IPS-NIHi7 (cell line): ENCODE data around the gene RNASEH1.

Source experiments
- DNase-seq: peaks from one replicate; pipeline ENCODE4 v3.0.0; 2012; ENCODE audit warnings: mixed read lengths; ENCODE audit errors: extremely low spot score

Gene RNASEH1

DNA sequence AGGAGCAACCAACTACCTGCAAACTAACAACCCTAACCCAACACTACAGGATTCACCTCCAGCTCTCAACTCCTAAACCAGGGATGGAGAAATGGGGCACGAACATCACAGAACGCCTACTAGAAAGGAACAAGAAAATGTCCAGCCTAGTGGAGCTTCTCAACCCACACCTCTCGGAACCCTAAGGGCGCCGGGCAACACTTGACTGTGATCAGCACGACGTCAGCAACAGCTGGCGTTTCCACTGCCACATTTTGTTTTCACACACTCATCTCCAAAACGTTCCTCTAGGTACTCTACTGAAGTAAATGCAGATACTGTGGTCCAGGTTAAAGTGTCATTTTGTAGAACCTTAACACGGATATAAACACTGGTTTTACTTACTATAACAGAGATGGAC is 4.2 kb downstream of the RNASEH1 start:
- DNase-seq: no peak

DNA sequence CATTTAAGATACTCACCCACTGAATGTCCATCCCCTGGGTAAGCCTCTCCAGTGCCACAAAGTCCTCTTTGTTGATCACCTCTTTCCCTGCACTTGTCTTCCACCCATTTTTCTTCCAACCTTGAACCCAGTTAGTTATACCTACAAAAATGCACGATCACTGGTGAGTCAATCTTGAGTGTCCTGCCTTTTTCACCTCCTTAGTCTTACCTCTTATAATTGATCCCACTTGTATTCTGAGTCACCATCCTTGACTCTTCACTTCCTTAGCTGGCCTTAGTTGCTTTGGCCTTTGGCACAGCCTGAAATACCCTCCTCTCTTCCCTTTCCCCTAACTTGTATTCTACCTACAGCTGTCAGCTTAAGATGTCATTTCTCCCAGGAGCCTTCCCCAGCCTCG is 10.2 kb downstream of the RNASEH1 start:
- DNase-seq: no peak

DNA sequence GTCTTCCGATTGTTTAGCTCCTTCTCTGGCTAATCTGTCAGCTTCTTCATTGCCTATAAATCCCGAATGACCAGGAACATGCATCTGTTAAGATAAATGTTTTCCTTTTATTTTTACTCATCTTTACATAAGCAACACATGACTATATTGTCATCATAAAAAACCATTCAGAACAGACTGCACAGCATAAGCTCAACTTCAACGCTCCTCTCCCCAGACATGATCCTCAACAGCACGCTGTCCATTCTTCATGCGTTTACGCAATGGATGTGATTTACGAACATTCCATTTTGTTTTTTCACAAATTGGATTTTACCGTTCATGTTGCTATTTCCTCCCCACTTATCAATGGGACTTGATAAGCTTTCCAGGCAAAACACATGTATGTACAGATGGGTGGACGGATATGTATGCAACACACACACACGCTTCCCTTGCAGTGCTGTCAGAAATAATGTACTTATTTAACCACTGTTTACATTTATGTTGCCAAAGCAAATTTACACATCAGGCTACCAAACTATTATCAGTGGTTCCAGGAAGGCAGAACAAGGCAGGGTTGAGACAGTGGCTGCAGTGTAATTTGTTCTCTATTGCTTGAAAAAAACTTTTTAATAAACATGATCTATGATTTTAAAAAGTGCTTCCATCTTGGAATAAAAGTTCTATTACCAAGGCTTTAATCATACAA is 12.2 kb downstream of the RNASEH1 start:
- DNase-seq: no peak

DNA sequence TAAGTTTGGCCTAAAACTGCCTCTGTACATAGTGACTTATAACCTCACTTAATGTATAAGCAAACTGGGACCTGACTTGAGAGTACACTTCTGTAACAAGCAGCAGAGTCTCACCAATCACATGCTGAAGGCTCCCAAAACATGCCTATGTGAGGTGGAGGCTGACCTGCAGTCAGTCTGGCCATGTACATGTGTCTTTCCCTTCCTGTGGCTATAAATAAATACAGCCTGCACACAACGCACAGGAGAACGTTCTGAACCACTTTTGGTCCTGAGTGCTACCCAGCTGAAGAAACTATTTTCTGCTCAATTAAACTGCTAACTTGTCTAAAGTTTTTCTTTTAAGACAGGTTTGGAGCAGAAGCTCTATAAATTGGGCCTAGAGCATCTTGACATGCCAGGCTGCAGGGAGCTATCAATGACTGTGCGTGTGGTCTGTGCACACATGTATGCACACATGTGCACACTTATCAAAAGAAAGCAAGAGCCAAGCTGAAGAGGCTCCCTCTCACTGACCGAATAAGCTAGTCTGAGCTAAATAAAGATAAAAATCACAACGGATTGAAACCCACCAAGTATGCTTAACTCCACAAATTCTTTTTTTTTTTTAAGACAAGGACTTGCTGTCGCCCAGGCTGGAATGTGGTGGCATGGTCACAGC is 15.0 kb downstream of the RNASEH1 start:
- DNase-seq: no peak

DNA sequence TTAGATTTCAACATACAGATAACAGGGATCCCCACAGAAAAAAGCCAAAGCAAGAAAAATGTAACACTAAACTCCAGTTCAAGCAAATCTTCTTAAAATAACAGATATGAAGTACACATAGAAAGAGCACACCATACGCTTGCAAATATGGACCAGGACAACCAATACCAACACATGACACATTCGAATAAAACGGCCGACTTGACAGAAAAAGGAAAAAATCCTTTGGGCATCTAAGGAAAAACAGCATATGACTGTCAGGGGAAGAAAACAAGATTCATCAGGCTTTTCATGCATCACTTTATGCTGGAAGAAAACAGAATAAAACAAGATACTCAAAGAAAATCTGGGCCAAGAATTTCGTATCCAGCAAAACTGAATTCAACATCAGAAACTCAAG is 16.0 kb downstream of the RNASEH1 start:
- DNase-seq: no peak

DNA sequence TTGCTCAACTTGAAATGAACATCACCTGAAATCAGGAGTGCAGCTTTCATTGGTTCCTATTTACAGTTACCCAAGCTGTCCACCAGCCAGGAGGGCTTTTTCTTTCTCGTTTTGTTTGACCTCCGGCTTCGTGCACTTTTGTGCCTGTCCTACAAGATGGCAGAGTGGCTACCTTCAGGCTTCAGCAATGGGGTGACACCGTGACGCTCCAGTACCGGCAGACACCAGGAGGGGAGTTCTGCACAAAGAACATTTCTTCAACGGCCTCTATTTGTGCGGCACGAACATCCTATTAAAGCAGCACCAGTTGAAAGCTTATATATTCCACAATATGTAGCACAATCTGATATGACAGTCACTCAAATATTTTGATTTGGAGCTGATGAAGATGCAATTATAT is 18.3 kb downstream of the RNASEH1 start:
- no peak for DNase-seq

DNA sequence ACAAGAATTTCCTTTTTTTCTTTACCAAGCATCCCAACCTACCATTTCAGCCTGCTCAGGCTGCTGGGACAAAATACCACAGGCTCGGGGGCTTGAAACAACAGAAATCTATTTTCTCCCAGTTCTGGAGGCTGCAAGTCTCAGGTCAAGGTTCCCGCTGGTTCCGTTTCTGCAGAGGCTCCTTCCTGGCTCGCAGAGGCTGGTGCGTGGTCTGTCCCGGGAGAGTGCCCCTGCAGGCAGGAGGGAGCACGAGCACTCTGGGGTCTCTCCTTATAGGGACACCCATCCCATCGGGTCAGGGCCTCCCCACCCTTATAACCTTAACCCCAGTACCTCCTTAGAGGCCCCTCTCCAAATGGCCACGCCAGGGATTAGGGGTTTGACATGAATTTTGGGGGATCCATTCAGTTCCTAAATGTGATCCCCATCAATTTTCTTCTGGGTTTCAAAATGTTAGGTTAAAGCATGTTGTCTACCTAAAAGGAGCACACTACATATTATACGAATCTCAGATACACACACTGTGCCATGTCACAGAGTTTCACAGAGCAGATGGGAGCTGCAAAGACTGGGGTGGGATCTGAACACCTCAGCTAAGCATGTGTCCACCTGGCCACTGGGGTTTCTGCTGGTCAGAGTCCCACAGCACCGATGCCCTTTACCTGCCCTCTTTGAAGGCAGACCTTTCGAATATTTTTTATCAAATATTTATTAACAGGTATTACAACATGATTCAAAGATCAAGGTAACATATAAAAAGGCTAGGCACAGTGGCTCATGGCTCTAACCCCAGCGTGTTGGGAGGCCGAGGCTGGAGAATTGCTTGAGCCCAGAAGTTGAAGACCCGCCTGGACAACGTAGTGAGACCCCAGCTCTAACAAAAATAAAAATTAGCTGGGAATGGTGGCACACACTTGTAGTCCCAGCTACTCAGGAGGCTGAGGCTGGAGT is 21.2 kb downstream of the RNASEH1 start:
- DNase-seq: peak; percentile 76

DNA sequence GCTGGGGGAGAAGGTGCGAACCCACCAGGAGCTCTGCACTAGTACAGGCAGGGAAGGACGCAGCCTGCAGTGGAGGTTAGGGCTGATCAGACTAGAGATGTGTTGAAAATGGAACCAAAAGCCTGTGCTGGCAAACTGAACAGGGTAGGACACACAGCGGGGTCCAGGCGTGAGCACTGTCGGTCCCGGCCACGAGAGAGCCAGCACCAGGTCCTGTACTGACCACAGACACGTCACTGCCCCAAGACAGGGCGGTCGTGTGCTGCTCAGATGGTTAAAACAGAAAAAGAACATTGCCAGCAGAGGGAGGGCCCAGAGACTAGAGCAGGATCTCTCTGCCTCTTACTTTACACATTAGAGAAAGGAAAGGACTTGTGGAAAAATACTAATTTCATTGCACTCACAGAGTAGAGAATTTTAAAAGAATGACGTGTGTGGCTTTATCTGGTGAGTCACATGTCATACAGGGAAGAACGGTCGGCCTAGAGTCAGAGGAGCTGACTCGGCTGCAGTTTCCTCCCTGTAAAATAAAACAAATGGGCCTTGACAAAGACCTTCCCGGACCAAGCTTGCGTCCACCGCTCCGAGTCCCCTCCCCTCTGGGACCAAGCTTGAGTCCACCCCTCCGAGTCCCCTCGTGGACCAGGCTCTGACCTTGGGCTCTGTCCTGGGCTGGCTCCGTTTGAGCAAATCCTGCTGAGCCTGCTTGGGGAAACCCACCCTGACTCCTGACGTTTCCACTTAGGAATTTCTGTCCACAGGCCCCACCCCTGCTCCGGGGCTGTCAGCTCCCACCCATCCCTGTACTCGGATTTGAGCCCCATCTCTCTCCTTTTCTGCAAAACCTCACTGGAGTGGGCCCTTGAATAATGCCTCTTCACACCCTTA is 22.1 kb downstream of the RNASEH1 start:
- no peak for DNase-seq

DNA sequence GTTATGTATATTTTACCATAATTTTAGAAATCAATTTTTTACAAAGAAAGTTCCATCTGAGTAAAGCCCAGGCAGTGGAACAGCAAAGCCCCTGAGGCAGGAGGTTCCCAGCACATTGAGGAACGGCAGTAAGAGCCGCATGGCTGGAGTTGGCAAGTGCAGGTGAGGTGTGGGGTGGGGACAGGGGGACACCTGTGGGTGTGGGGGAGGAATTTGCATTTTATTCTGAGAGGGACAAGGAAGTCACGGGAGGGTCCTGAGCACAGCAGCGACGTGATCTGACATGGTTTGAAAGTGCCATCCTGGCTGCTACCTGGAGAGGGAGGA is 22.7 kb downstream of the RNASEH1 start:
- DNase-seq: no peak

DNA sequence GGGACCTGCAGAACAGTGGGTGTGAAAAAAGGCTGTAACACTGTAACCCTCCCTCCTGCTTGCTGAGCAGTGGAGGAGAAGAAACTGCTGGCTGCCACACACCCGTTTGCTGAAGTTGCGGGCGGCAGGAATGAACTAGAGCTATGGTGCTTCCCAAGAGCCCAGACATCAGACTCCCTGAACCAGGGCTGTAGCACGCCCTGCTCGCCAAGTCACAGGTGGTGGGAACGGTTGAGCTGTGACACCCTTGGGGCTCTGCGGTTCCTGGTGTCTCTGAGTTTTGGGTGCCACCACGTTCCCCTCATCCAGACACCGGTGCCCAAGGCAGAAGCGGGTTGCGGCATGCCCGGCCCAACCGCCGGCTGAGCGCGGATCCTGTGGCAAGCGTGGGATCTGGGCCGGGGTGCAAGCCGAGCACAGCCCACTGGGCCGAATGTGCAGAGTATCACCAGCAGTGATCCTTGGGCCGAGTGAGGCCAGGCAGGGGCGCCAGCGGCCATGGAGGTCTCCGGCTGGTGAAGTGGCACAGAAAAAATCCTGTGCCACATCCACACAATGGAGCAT is 23.8 kb downstream of the RNASEH1 start:
- no peak for DNase-seq

DNA sequence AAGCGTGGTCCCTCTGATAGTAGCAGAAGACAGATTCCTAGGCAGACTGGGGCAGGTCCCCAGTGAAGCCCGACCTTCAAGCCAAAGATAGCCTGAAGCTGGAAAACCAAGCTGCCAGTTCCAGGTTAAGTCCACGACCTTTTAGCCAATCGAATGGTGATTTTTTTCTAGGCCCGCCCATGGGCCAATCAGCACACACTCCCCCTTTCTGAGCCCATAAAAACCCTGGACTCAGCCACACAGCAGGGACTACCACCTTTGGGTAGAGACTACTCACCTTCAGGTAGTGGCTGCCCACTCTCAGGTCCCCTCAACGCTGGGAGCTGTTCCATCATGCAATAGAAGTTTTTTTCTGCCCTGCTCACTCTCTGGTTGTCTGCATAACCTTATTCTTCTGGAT is 24.3 kb downstream of the RNASEH1 start:
- DNase-seq: no peak

DNA sequence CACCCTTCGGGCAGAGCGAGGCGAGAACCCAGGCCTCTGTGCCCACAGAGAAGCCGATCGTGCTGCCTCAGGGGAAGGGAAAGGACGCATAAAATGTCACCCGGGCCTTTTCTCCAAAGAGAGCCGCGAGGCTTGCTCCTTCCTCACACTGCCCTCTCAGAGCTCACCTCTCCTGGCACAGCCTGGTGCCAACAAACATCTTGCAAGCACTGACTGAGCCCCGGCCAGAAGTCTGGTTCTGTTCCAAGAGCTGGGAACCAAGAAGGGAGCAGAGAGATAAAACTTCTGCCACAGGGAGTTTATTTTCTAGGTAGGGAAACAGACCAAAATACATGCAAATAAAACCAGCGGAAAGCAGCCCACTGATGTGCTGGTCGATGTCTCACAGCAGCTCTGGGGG is 25.2 kb downstream of the RNASEH1 start:
- no peak for DNase-seq

DNA sequence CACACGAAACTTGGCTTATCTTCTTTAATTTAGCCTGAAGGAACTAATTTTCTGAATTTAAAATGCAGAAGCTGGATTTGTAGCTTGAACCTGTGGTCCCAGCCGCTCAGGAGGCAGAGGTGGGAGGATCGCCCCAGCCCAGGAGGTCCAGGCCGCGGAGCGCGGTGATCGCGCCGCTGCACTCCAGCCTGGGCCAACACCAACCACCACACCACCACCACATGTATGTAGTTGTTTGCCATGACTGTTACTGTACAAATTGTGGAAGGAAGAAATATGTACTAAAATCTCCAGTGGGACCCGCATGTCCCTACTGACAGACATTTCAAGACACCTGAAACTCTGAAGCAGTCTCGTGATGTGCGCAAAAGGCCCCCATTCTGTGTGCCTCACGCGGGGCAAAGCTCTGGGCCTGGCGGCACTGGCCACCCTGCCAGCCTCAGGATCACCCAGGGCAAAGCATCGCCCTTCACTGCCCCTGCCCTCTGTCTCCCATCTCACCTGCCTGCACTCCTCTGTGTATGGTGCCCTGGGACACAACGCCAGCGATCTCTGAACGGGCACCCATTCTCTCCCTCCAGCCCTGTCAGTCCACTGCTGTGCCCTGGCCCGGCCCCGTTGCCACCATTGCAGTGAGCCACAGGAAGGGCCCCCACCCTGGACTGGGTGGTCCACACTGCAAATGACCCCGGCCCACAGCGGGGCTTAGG is 28.7 kb downstream of the RNASEH1 start:
- DNase-seq: no peak

DNA sequence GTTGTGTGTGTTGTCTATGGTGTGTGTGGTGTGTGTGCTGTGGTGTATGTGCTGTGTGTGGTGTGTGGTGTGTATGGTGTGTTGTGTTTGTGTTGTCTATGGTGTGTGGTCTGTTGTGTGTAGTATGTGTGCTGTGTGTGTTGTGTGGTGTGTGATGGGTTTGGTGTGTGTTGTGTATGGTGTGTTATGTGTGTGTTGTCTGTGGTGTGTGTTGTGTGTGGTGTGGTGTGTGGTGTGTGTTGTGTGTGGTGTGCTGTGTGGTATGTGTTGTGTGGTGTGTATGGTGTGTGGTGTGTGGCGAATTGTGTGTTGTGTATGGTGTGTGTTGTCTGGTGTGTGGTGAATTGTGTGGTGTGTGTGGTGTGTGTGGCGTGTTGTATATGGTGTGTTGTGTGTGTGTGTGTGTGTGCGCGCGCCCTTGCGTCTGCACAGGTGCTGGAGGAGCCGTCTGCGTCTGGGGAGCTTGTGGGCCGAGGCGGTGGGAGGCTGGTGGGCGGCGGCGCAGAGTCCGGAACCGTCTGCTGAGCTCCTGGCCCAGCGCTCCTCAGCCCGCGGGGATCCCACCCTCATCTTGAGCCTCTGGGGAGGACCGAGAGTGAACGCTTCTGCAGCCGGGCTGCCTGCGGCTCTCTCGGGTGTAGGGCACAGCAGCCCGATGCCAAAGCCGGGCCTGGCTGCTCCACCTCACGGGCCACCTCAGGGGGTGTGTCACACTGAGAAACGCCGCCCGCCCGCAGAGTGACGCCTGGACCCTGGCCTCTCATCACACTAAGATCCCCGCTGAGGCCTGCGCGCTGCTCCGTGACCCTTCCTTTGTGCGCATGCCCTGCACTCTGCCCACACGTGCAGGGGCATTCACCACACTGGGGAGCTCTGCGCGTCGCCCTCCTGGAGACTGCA is 30.0 kb downstream of the RNASEH1 start:
- no peak for DNase-seq

DNA sequence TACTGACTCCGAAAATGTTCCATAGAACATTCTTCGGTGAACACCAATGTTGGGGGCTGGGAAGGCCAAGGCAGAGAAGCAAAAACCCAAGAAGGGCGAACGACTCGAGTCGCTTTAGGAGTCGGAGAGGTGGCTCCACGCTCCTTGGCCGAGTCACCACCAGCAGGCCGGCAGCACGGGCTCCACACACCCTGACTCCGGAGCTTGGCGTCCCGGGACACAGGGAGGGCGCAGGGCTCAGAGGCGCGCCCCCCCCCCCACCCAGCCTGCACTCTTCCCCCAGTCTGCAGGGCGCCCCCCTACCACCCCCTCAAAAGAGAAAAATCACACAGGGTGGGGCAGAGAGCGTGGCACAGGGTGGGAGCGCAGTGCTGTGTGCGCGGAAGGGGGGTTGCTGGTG is 31.3 kb downstream of the RNASEH1 start:
- no peak for DNase-seq

DNA sequence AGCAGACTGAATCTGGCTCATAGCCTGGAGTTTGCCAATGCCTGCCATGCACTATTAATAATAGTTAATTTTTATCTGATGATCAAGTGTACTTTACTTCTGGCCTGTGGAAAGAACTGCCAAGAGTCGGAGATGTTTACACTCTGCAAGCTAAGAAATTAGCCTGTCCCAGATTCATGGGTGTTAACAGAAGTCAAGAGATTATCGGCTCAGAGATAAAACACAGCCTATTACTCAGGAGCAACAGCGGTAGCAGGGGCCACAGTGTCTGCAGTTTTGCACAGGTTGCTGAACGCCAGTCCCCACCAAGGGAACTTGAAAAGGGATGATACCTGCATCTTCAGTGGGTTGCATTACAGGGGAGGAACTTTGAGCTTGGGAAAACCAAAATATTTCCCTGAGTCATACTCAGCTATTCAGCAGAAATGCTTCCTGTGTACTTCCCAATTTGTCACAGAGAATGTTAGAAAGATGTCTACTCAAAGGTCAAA is 34.5 kb downstream of the RNASEH1 start:
- DNase-seq: no peak

DNA sequence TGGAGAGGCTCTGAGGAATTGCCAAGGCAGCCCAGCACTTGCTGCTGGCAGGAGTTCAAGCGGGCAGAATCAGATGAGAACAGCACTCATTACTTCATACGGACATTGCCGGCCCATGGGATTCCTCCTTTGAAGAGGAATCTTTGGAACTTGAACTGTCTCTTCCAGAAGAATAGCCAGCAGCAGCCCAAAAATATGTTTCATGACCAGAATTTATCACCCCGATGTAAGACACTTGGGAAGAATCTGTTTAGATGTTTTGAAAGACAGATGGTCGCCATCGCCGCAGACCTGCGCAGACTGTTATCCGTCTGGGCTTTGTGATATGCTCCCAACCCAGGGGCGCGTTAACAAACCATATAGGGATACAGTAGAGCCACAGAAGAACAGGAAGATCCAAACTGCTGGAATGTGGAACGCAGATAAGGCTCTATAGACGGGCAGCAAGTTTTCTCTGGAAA is 35.1 kb downstream of the RNASEH1 start:
- no peak for DNase-seq

DNA sequence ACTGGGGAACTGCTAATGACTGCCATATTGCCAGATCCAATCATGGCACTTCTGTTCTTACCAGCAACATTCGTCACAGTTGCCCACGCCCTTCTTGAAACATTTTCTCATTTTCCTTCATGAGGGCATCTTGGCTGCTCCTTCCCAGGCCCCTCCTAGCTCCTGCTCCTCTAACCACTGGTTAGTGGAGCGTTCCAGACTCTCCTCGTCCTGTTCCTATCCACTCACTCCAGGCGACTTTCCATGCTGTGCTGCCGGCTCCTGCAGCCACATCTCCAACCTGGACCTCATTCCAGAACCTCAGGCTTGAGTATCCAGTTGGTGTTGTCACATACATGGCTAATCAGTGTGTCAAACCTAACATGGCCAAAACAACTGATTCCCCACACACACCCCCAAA is 37.5 kb downstream of the RNASEH1 start:
- DNase-seq: no peak
